ENCODE data around the gene NMUR1.
A peak's percentile ranks its signal among the peaks of the same experiment; 100 is the strongest.

The NMUR1 gene

GRCh38 chr2:231524477-231525247 is 5.6 kb downstream of the NMUR1 start:
- DNase-seq, result no peak

GRCh38 chr2:231523451-231524285 is 6.6 kb downstream of the NMUR1 start:
- no peak for DNase-seq

GRCh38 chr2:231522418-231523180 is 7.6 kb downstream of the NMUR1 start:
- no peak for DNase-seq

GRCh38 chr2:231521443-231521842 is 8.8 kb downstream of the NMUR1 start:
- DNase-seq, result no peak

GRCh38 chr2:231519975-231520555 is 10.2 kb downstream of the NMUR1 start:
- DNase-seq, result no peak

GRCh38 chr2:231518771-231519170 is 11.5 kb downstream of the NMUR1 start:
- no peak for DNase-seq

GRCh38 chr2:231515603-231516002 is 14.6 kb downstream of the NMUR1 start:
- DNase-seq, result no peak

GRCh38 chr2:231514951-231515297 is 15.3 kb downstream of the NMUR1 start:
- DNase-seq, result no peak

GRCh38 chr2:231514225-231514950 is 15.9 kb downstream of the NMUR1 start:
- DNase-seq, result peak; percentile 94 to 96 (median 96)

GRCh38 chr2:231513746-231514224 is 16.5 kb downstream of the NMUR1 start:
- no peak for DNase-seq

GRCh38 chr2:231512222-231512621 is 18.0 kb downstream of the NMUR1 start:
- no peak for DNase-seq

GRCh38 chr2:231503766-231504165 is 26.5 kb downstream of the NMUR1 start:
- no peak for DNase-seq

- no peak for DNase-seq
Measured at GRCh38 chr2:231502596-231502995, 27.6 kb downstream of the NMUR1 start.

GRCh38 chr2:231497651-231498050 is 32.6 kb downstream of the NMUR1 start:
- DNase-seq, result no peak

GRCh38 chr2:231494669-231495068 is 35.6 kb downstream of the NMUR1 start:
- no peak for DNase-seq

GRCh38 chr2:231490801-231491200 is 39.4 kb downstream of the NMUR1 start:
- DNase-seq, result no peak

- no peak for DNase-seq
Measured at GRCh38 chr2:231489990-231490389, 40.3 kb downstream of the NMUR1 start.

- DNase-seq, result no peak
Measured at GRCh38 chr2:231488331-231488730, 41.9 kb downstream of the NMUR1 start.

- no peak for DNase-seq
Measured at GRCh38 chr2:231486851-231487596, 43.2 kb downstream of the NMUR1 start.

GRCh38 chr2:231483398-231484329 is 46.6 kb downstream of the NMUR1 start:
- peak in 2 of 4 experiments; percentile 23 to 28 for DNase-seq

Data from activated naive CD4-positive, alpha-beta T cell (primary cell).